Measurements from ENCODE around the gene CMTM7. TPM values are rescaled to one million over a fixed set of nuclear protein-coding genes. Genes with fewer than 3 reads are reported as not detected.

CMTM7 gene
- total RNA-seq, 1 donor from 2014 or later: 5.8 TPM

DNA sequence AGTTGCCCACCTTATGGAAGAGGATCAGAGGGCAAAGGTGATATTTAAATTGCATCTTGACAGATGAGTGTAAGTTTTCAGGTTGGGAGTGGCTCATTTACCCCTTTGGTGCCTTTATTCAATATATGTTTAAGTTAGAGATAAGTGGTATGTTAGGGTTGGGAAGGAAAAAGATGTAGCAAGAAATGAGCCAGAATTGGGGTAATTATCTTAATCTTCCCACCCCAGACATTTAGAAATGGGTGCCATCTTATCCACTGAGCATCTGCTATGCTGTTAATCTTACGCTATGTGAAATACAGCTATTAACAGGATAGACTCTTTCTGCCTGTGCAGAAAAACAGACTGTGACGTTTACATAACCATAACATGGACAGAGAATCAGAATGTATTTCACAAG lies 6.3 kb downstream of the CMTM7 start:
- peaks cover 1% of the 10 kb centered on the region for H3K36me3 ChIP-seq (ENCODE audit: control insufficient read depth, insufficient read depth, low read length)
- no peak for FAIRE-seq
- H3K27me3 ChIP-seq (ENCODE audit: control insufficient read depth, insufficient read depth, low read length): no peaks in the 10 kb centered on the region
- H3K4me3 ChIP-seq (ENCODE audit: low read depth, low read length): no peak overlapping the region
- TF ChIP-seq, protein P1, sequence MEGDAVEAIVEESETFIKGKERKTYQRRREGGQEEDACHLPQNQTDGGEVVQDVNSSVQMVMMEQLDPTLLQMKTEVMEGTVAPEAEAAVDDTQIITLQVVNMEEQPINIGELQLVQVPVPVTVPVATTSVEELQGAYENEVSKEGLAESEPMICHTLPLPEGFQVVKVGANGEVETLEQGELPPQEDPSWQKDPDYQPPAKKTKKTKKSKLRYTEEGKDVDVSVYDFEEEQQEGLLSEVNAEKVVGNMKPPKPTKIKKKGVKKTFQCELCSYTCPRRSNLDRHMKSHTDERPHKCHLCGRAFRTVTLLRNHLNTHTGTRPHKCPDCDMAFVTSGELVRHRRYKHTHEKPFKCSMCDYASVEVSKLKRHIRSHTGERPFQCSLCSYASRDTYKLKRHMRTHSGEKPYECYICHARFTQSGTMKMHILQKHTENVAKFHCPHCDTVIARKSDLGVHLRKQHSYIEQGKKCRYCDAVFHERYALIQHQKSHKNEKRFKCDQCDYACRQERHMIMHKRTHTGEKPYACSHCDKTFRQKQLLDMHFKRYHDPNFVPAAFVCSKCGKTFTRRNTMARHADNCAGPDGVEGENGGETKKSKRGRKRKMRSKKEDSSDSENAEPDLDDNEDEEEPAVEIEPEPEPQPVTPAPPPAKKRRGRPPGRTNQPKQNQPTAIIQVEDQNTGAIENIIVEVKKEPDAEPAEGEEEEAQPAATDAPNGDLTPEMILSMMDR (IDR thresholded peaks at IDR 0.05; ENCODE audit: insufficient read depth, low read length, severe bottlenecking): no peak
- DNase-seq (ENCODE audit: low read depth): no peak

DNA sequence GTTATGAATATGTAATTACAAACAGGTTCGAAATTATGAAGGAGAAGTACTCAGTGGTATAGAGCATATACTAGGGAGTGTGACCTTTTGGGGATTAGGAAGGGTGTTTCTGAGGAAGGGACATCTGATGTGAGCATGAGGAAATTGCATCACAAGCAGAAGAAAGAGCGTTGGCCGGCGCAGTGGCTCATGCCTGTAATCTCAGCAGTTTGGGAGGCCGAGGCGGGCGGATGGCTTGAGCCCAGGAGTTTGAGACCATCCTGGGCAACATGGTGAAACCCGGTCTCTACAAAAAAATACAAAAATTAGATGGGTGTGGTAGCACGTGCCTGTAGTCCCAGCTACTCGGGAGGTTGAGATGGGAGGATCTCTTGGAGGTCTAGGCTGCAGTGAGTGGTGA lies 6.9 kb downstream of the CMTM7 start:
- H3K36me3 ChIP-seq (ENCODE audit: control insufficient read depth, insufficient read depth, low read length): peaks cover 1% of the 10 kb centered on the region
- no peaks in the 10 kb centered on the region for H3K27me3 ChIP-seq (ENCODE audit: control insufficient read depth, insufficient read depth, low read length)
- no peak overlapping the region for H3K4me3 ChIP-seq (ENCODE audit: low read depth, low read length)
- no peak for DNase-seq (ENCODE audit: low read depth)
- FAIRE-seq: no peak
- TF ChIP-seq, protein P1 (IDR thresholded peaks at IDR 0.05; ENCODE audit: insufficient read depth, low read length, severe bottlenecking): no peak

DNA sequence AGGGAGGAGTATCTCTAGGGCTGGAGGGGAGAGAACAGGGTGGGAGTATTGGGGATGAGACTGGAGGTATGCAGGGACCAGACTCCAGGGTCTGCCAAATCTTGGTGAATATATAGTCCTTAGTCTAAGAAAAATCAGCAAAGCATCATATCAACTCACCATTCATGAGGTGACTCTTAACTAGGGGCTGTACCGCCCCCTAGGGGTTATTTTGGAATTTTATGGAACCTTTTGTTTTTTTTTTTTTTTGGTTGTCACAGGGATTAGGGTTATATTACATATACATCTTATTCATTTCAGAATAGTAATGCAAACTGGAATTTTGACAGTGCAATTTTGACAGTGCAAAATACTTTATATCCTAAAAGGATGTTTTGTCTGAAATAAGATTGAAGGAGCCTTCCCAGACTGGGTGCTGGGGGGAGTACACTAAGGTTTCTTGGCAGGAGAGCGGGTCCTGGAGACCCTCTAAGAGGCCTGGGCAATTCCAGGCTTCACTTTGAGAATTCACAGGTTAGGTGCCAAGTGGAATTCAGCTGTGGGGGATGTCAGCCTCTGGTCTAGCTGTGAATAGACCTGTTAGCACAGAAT lies 7.5 kb downstream of the CMTM7 start:
- H3K36me3 ChIP-seq (ENCODE audit: control insufficient read depth, insufficient read depth, low read length): peaks cover 1% of the 10 kb centered on the region
- no peak for FAIRE-seq
- H3K4me3 ChIP-seq (ENCODE audit: low read depth, low read length): no peak overlapping the region
- TF ChIP-seq, protein P1 (IDR thresholded peaks at IDR 0.05; ENCODE audit: insufficient read depth, low read length, severe bottlenecking): peak; percentile 41
- H3K27me3 ChIP-seq (ENCODE audit: control insufficient read depth, insufficient read depth, low read length): no peaks in the 10 kb centered on the region
- peak; percentile 54 for DNase-seq (ENCODE audit: low read depth)

DNA sequence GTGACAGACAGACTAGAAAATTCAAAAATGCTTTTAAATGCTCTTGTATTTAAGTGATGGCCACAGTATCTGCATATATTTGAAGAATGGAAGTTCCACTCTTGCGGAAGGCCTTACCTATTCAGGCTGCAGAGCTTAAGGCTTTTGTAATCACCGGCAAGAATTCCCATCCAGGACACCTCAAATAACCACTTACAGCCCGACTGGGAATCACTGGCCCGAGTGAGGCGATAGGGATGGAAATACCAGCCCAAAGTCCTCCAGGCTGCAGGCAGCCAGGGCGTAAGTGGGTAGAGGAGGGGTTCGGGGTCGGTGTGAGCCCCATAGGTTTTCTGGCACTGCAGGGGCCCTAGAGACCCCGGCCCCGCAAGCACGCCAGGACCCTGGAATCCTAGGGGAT lies 9.5 kb downstream of the CMTM7 start:
- Histone ChIP-seq H3K27me3 (ENCODE audit: control insufficient read depth, insufficient read depth, low read length) (no peaks in the 10 kb centered on the region), H3K4me3 (ENCODE audit: low read depth, low read length) (peak overlapping the region; percentile 43), H3K36me3 (ENCODE audit: control insufficient read depth, insufficient read depth, low read length) (peaks cover 1% of the 10 kb centered on the region)
- DNase-seq (ENCODE audit: low read depth) (no peak), FAIRE-seq (no peak)
- TF ChIP-seq, protein P1 (IDR thresholded peaks at IDR 0.05; ENCODE audit: insufficient read depth, low read length, severe bottlenecking): no peak

DNA sequence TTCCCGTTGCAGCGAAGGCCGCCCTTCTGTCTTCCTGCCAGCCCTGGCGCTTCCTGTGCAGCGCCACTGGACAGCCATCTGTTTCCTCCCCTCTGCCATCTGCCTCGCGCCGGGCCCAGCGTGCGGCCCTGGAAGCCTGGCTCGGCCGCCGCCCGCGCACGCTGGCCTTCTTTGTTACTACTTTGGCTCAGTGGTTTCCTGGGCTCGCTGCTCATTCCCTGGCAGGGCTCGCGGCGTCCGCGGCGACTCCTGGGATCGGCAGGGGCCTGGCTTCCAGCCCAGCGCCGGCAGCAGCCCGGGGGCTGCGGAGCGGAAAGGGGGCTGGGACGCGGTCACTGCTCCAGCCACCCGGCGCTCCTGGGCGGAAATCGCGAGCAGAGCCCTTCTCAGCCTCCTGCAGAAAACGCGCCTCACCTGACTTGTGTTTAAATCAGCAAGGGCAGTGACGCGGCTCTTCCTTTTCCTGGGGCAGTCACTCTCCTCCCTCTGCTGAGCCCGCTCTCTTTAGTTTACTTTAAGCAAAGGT lies 10.0 kb downstream of the CMTM7 start:
- TF ChIP-seq, protein P1 (IDR thresholded peaks at IDR 0.05; ENCODE audit: insufficient read depth, low read length, severe bottlenecking): no peak
- H3K27me3 ChIP-seq (ENCODE audit: control insufficient read depth, insufficient read depth, low read length): no peaks in the 10 kb centered on the region
- peak; percentile 59 for DNase-seq (ENCODE audit: low read depth)
- H3K4me3 ChIP-seq (ENCODE audit: low read depth, low read length): peak overlapping the region; percentile 43
- no peak for FAIRE-seq
- H3K36me3 ChIP-seq (ENCODE audit: control insufficient read depth, insufficient read depth, low read length): no peaks in the 10 kb centered on the region

DNA sequence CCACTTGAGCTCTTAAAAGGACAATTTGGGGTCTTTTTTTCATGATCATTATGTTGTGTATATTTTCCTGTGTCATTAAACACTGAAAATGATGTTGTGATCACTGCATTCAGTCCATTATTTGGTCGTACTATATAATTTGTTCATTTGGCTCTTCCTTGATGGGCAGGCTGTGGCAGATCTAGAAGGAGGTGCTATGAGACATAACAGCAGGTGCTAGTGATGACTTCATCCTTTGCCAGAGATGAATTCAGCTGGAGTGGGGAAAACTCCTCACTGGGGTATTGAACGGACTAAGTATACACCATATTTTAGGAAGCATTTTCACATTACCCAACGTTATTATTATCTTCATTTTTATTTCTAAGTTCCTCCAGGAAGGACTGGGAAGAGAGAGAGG lies 12.0 kb downstream of the CMTM7 start:
- peak; percentile 81 for DNase-seq (ENCODE audit: low read depth)
- FAIRE-seq: no peak
- Histone ChIP-seq H3K36me3 (ENCODE audit: control insufficient read depth, insufficient read depth, low read length) (no peaks in the 10 kb centered on the region), H3K27me3 (ENCODE audit: control insufficient read depth, insufficient read depth, low read length) (no peaks in the 10 kb centered on the region), H3K4me3 (ENCODE audit: low read depth, low read length) (no peak overlapping the region)
- TF ChIP-seq, protein P1 (IDR thresholded peaks at IDR 0.05; ENCODE audit: insufficient read depth, low read length, severe bottlenecking): no peak
